ENCODE measurements around the gene CYGB. TPM values are rescaled to one million over a fixed set of nuclear protein-coding genes. Genes with fewer than 3 reads are reported as not detected.
"Not testable (repeated sequence)": the region's sequence is repeated elsewhere in the genome, so short reads cannot be mapped to it uniquely, and the experiment has no call there.

The CYGB gene
- total RNA-seq, 1 donor from 2014 or later, result 3.2 TPM

GRCh38 chr17:76524598-76525512 lies 12.7 kb downstream of the CYGB start:
- DNase-seq (ENCODE audit: low read depth), result no peak

- DNase-seq (ENCODE audit: low read depth), result peak; percentile 64
Observed at GRCh38 chr17:76523084-76524037, 14.1 kb downstream of the CYGB start.

- not testable (repeated sequence) for DNase-seq (ENCODE audit: low read depth)
Observed at GRCh38 chr17:76521683-76522082, 15.8 kb downstream of the CYGB start.

GRCh38 chr17:76521262-76521661 lies 16.2 kb downstream of the CYGB start:
- DNase-seq (ENCODE audit: low read depth), result no peak

- no peak for DNase-seq (ENCODE audit: low read depth)
Observed at GRCh38 chr17:76519048-76519966, 18.2 kb downstream of the CYGB start.

GRCh38 chr17:76517638-76518038 lies 19.9 kb downstream of the CYGB start:
- DNase-seq (ENCODE audit: low read depth), result no peak

GRCh38 chr17:76515274-76515949 lies 22.1 kb downstream of the CYGB start:
- peak; percentile 75 for DNase-seq (ENCODE audit: low read depth)

- DNase-seq (ENCODE audit: low read depth), result not testable (repeated sequence)
Observed at GRCh38 chr17:76514355-76514754, 23.2 kb downstream of the CYGB start.

- DNase-seq (ENCODE audit: low read depth), result no peak
Observed at GRCh38 chr17:76513306-76513692, 24.2 kb downstream of the CYGB start.

- DNase-seq (ENCODE audit: low read depth), result no peak
Observed at GRCh38 chr17:76512366-76513305, 24.9 kb downstream of the CYGB start.

GRCh38 chr17:76511668-76512365 lies 25.7 kb downstream of the CYGB start:
- no peak for DNase-seq (ENCODE audit: low read depth)

- DNase-seq (ENCODE audit: low read depth), result peak; percentile 32
Observed at GRCh38 chr17:76510831-76511244, 26.7 kb downstream of the CYGB start.

- not testable (repeated sequence) for DNase-seq (ENCODE audit: low read depth)
Observed at GRCh38 chr17:76508472-76509063, 28.9 kb downstream of the CYGB start.

GRCh38 chr17:76506408-76507345 lies 30.8 kb downstream of the CYGB start:
- peak; percentile 80 for DNase-seq (ENCODE audit: low read depth)

GRCh38 chr17:76504117-76504516 lies 33.4 kb downstream of the CYGB start:
- no peak for DNase-seq (ENCODE audit: low read depth)

- no peak for DNase-seq (ENCODE audit: low read depth)
Observed at GRCh38 chr17:76502341-76503211, 34.9 kb downstream of the CYGB start.
